Cerebellar cortex (tissue), 1 donor: Measurements from ENCODE around the gene RPS26.
A peak's percentile ranks its signal among the peaks of the same experiment; 100 is the strongest.

ENCODE experiments used
- DNase-seq: peaks from one replicate; pipeline ENCODE4 v3.0.0-alpha.2; 2015; ENCODE audit warnings: low spot score

Gene RPS26

DNA sequence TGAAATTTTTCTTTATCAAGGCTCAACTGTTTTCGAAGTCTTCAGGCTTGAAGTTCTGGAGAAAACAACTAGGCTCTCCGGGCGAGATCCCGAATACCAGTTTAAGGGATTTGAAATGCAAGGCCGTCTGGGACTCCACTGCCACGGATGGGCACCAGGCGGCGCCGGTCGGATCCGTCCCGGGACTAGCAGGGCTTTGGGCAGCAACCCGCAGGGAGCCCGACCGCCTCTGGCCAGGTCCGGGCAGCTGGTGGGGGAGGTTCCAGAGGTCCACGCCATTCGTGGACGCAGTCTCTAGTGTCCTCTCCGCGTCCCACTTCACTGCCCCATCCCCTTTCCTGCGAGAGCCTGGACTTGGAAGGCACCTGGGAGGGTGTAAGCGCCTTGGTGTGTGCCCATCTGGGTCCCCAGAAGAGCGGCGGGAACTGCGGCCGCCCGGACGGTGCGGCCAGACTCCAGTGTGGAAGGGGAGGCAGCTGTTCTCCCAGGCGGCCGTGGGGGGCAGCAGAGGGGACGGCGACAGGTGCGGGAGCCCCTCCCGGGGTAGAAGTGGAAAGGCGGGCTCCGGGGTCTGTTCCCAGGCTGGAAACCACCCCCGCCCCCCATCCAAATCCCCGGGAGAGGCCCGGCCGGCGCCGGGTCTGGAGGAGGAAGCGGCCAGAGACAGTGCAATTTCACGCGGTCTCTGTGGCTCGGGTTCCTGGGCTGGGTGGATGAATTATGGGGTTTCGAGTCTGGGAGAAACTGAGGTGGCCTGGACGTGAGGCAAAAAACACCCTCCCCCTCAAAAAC is 37.4 kb downstream of the RPS26 start:
- peak; percentile 68 for DNase-seq

GRCh38 chr12:56079723-56080555 is 38.2 kb downstream of the RPS26 start, which contains the start of gene ERBB3:
TSS of gene ERBB3 (plus strand) at chr12:56080165. CDS start at chr12:56080301, 136 bp downstream.
- DNase-seq, result peak; percentile 58

DNA sequence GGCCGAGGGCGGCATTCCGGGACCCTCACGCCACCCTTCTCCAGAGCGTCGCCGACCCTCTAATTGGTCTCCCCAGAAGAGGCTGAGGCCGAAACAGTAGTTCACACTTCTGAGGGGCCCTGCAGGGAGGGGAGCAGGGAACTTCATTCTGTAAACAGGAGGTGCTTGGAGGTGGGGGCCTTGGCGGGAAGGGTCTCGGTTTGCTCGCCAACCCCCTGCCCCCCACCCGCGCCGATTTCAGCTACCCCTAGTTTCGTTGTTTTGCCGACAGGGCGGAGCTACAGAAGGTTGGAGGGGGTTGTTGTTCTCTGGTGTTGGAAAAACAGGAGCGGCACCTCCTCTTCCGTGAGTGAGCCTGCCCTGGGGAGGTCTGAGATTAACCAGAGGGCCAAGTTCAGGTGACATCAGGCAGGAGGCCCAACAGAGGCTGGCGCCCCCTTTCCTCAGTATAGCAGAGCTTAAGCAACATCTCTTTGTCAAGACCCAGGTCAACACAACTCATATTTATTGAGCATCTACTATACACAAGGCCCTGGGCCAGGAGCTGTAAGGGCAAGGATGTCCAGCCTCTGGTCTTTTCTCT is 38.9 kb downstream of the RPS26 start:
- no peak for DNase-seq

DNA sequence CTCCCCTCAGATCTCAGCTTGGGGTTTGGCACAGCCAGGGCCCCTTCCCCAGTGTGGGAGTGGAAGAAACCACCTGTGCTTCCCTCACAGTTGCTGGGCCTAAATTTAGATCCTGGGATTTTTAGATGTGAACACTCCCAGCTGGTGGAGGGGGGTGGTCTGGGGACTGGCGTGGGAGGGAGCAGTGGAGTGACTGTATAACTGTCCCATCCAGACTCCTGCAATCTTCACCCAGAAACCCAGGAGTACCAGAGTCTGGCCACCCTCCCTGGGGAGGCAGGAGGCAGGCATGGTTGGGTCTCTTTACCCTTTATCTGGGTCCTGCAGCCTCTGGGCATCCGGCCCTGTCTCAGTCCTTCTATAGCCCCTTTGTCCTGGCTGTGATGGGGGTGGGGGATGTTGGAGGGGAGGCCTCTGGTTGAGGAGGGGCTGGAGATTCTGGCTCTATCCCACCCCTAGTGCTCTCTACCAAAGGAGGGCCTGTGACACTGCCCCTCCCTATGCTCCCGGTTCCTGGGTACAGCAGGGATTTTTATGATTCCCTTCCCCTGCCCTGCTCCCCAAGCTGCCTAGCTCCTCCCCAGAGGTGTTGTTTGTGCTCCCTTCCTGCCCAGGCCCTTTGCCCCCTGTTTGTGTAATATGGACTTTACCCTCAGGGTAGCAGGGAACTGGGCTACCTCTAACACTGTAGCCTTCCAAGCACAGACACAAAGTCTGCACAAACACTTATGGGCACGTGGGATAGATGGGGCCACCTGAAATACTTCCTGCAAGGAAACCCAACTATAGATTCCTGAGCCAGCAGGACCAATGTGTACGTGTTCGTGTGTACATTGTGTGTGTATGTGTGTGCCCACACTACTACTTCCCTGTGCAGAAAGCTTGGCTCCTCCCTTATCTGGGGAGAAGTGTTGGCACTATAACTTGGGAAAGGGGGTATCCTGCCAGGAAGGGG is 40.0 kb downstream of the RPS26 start:
- no peak for DNase-seq

- DNase-seq, result no peak
These were observed 40.7 kb downstream of the RPS26 start for GRCh38 chr12:56082382-56082781.

- no peak for DNase-seq
These were observed 41.2 kb downstream of the RPS26 start for GRCh38 chr12:56082967-56083366.

DNA sequence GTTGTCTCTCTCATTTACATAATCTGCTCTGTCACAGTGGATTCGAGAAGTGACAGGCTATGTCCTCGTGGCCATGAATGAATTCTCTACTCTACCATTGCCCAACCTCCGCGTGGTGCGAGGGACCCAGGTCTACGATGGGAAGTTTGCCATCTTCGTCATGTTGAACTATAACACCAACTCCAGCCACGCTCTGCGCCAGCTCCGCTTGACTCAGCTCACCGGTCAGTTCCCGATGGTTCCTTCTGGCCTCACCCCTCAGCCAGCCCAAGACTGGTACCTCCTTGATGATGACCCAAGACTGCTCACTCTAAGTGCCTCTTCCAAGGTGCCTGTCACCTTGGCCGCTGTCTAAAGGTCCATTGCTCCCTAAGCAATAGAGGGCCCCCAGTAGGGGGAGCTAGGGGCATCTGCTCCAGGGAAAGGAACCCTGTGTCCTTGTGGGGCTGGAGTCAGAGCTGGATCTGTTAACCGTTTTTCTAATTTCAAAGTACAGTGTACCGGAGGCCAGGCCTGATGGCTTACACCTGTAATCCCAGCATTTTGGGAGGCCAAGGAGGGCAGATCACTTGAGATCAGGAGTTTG is 43.3 kb downstream of the RPS26 start:
- peak; percentile 55 for DNase-seq

- DNase-seq, result no peak
These were observed 44.4 kb downstream of the RPS26 start for GRCh38 chr12:56086096-56086495.

- DNase-seq, result no peak
These were observed 44.9 kb downstream of the RPS26 start for GRCh38 chr12:56086608-56087007.

GRCh38 chr12:56087220-56087619 is 45.5 kb downstream of the RPS26 start:
- DNase-seq, result no peak
